Lung microvascular endothelial cell (primary cell): ENCODE results near the gene PPIP5K2. TPM values are rescaled to one million over a fixed set of nuclear protein-coding genes. Genes with fewer than 3 reads are reported as not detected.
"Not testable (repeated sequence)": the region's sequence is repeated elsewhere in the genome, so short reads cannot be mapped to it uniquely, and the experiment has no call there.

Experiments
- DNase-seq, 2 donors: peaks; one replicate each; pipeline versions ENCODE4 v3.0.0 to v3.0.0-alpha.2; 2010; ENCODE audit warnings: low read depth in 2 of 2
- total RNA-seq: library from RNA; depleted of rRNA; stranded (reverse); fragments of >200 nt; gene quantifications from 2 replicates; pipeline ENCODE4 v1.2.1, GENCODE V29; 2014

The PPIP5K2 gene
- 23.3 and 27.2 TPM in 2 replicates for total RNA-seq

- DNase-seq, result peak; percentile 96 to 99
These were observed at the start of gene PPIP5K2, which contains the start of gene GIN1 for GRCh38 chr5:103119765-103120606. Gene PPIP5K2, plus strand, starts transcription at chr5:103120301. Its CDS starts 9,289 bp downstream, at chr5:103129590. Gene GIN1, minus strand, starts transcription at chr5:103120138. Its CDS starts 11,431 bp downstream, at chr5:103108707.

- not testable (repeated sequence) for DNase-seq
These were observed 46.6 kb upstream of the PPIP5K2 start for GRCh38 chr5:103073500-103073899.

GRCh38 chr5:103075442-103075841, 44.7 kb upstream of the PPIP5K2 start:
- DNase-seq, result no peak

GRCh38 chr5:103079796-103080195, 40.3 kb upstream of the PPIP5K2 start:
- DNase-seq, result no peak

- no peak for DNase-seq
These were observed 33.6 kb upstream of the PPIP5K2 start for GRCh38 chr5:103086547-103086946.

GRCh38 chr5:103089272-103089671, 30.8 kb upstream of the PPIP5K2 start:
- no peak for DNase-seq

- DNase-seq, result no peak
These were observed 29.3 kb upstream of the PPIP5K2 start for GRCh38 chr5:103090791-103091190.

- no peak for DNase-seq
These were observed 27.4 kb upstream of the PPIP5K2 start for GRCh38 chr5:103092676-103093075.

- no peak for DNase-seq
These were observed 26.4 kb upstream of the PPIP5K2 start for GRCh38 chr5:103093727-103094126.

GRCh38 chr5:103094737-103095136, 25.4 kb upstream of the PPIP5K2 start:
- no peak for DNase-seq

- DNase-seq, result no peak
These were observed 21.1 kb upstream of the PPIP5K2 start for GRCh38 chr5:103098993-103099392.

- DNase-seq, result peak in 1 of 2 donors; percentile 10
These were observed 18.9 kb upstream of the PPIP5K2 start for GRCh38 chr5:103101079-103101750.

GRCh38 chr5:103102234-103102633, 17.9 kb upstream of the PPIP5K2 start:
- DNase-seq, result no peak

- DNase-seq, result no peak
These were observed 12.0 kb upstream of the PPIP5K2 start for GRCh38 chr5:103108086-103108485.

GRCh38 chr5:103109277-103109676, 10.8 kb upstream of the PPIP5K2 start:
- no peak for DNase-seq

- no peak for DNase-seq
These were observed 9.7 kb upstream of the PPIP5K2 start for GRCh38 chr5:103110403-103110802.

- no peak for DNase-seq
These were observed 8.6 kb upstream of the PPIP5K2 start for GRCh38 chr5:103111468-103111867.

GRCh38 chr5:103112910-103113309, 7.2 kb upstream of the PPIP5K2 start:
- no peak for DNase-seq

GRCh38 chr5:103114440-103114839, 5.7 kb upstream of the PPIP5K2 start:
- DNase-seq, result no peak

GRCh38 chr5:103117471-103117991, 2.6 kb upstream of the PPIP5K2 start:
- no peak for DNase-seq

GRCh38 chr5:103119070-103119764, 884 bp upstream of the PPIP5K2 start:
- peak; percentile 1 to 43 for DNase-seq
